CD4-positive, alpha-beta T cell (primary cell): ENCODE measurements around the gene SMIM12. TPM values are rescaled to one million over a fixed set of nuclear protein-coding genes. Genes with fewer than 3 reads are reported as not detected.

Experiments used
- ATAC-seq: fragments of 200-7000 bp; cut with Tn5 transposase; one replicate; pipeline ENCODE4 v1.10.0; 2022; ENCODE audit warnings: mild to moderate bottlenecking; ENCODE audit not compliant: poor library complexity
- CTCF ChIA-PET: fragments of 350-600 bp; sonication (Branson Sonifier 250); formaldehyde crosslinking; loops from one replicate; lab custom pipeline; 2021; ENCODE audit warnings: antibody characterized with exemption, inconsistent platforms; lab: Charles Lee
- POLR2A ChIA-PET: fragments of 350-600 bp; sonication (Branson Sonifier 250); formaldehyde crosslinking; loops from one replicate; lab custom pipeline; 2021; ENCODE audit warnings: antibody characterized with exemption, inconsistent platforms; lab: Charles Lee
- DNase-seq, 14 experiments: peaks; one replicate each; pipeline ENCODE4 v3.0.0-alpha.2; 2013 to 2020; ENCODE audit warnings: mixed read lengths in 2 of 14
- H3K27ac ChIP-seq, 2 donors: one replicate each; pipeline versions ENCODE4 v1.5.1 to v1.7.0; 2013; ENCODE audit warnings: low read length in 2 of 2, low read depth in 1 of 2, mild to moderate bottlenecking in 1 of 2
- H3K27me3 ChIP-seq, 2 experiments: 1 replicate in 1 of 2; 2 replicates in 1 of 2; pipeline versions ENCODE4 v1.6.1 to v1.7.0; 2013; ENCODE audit warnings: low read length in 2 of 2, control low read depth in 1 of 2, mild to moderate bottlenecking in 1 of 2, moderate library complexity in 1 of 2; ENCODE audit not compliant: insufficient read depth in 2 of 2, control insufficient read depth in 1 of 2
- H3K36me3 ChIP-seq: one replicate; pipeline ENCODE4 v1.6.1; 2013; ENCODE audit warnings: low read length, control low read depth; ENCODE audit not compliant: insufficient read depth
- H3K4me1 ChIP-seq: one replicate; pipeline ENCODE4 v1.6.1; 2013; ENCODE audit warnings: low read length, control low read depth; ENCODE audit not compliant: insufficient read depth
- H3K4me3 ChIP-seq: one replicate; pipeline ENCODE4 v1.5.1; 2013; ENCODE audit warnings: mild to moderate bottlenecking, low read length, moderate library complexity
- H3K9me3 ChIP-seq, 2 experiments: 1 replicate in 1 of 2; 2 replicates in 1 of 2; pipeline versions ENCODE4 v1.6.1 to v1.7.0; 2013; ENCODE audit warnings: low read length in 2 of 2, mild to moderate bottlenecking in 2 of 2, control low read depth in 1 of 2, moderate library complexity in 1 of 2; ENCODE audit not compliant: control insufficient read depth in 1 of 2, insufficient read depth in 1 of 2
- H3K27ac Mint-ChIP-seq: one replicate; pipeline ENCODE4 v1.8.0; 2020; ENCODE audit warnings: mixed read lengths
- H3K27me3 Mint-ChIP-seq: one replicate; pipeline ENCODE4 v1.8.0; 2021; ENCODE audit warnings: mixed read lengths
- H3K36me3 Mint-ChIP-seq: one replicate; pipeline ENCODE4 v1.8.0; 2021; ENCODE audit warnings: low read depth, mixed read lengths
- H3K4me1 Mint-ChIP-seq: one replicate; pipeline ENCODE4 v1.8.0; 2021; ENCODE audit warnings: low read depth, mixed read lengths
- H3K4me3 Mint-ChIP-seq: one replicate; pipeline ENCODE4 v1.8.0; 2020; ENCODE audit warnings: mild to moderate bottlenecking, mixed read lengths
- H3K9me3 Mint-ChIP-seq: one replicate; pipeline ENCODE4 v1.8.0; 2020; ENCODE audit warnings: mixed read lengths
- intact Hi-C, 2 experiments: fragments of 100-400 bp; cut with DNase I in 1 of 2; cut with micrococcal nuclease in 1 of 2; formaldehyde crosslinking; loops; one replicate each; pipeline versions ENCODE4 v1.15.1 to v1.9.0; 2023 to 2025; cut with DNase I, micrococcal nuclease
- total RNA-seq, 174 experiments: library from RNA in 2 of 174; stranded (reverse) in 2 of 174; gene quantifications; one replicate each; pipeline ENCODE4 v1.2.3 and lab custom pipeline; 2021 to 2026
- TF ChIP-seq, protein P1 (sequence below): fragments of 200-600 bp; IDR thresholded peaks from one replicate; pipeline ENCODE4 v1.8.0; 2022; ENCODE audit warnings: antibody characterized with exemption, mild to moderate bottlenecking

SMIM12 gene
- total RNA-seq, 2 experiments from 2014 or later: 43.0 to 44.6 TPM

DNA sequence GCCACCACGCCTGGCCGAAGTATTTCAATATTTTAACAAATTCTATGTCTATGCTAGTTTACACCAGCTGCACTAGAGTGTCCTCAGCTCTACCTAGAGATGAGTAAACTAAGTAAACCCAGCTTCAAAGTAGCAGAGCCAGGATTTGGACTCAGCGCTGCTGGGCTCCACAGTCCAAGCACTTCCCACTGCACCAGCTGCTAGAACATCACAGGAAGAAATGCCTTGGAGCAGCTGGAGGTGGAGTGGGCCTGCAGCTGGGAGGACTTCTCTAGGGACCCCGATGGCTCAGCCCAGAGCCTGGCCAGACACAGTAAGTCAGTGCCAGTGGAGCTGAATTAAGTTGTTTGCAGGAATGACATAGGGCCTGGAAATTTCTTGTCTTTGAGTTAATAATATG lies 10.2 kb upstream of the SMIM12 start:
- peaks cover 36% of the 10 kb centered on the region for H3K4me1 ChIP-seq
- no peaks in the 10 kb centered on the region for H3K36me3 ChIP-seq
- no peak for ATAC-seq
- no peak overlapping the region for H3K27ac ChIP-seq
- POLR2A ChIA-PET: no interaction called here
- Mint-ChIP-seq H3K9me3 (no peaks in the 10 kb centered on the region), H3K27me3 (peaks cover 31% of the 10 kb centered on the region), H3K27ac (no peak overlapping the region), H3K4me1 (peaks cover 27% of the 10 kb centered on the region), H3K36me3 (no peaks in the 10 kb centered on the region), H3K4me3 (no peak overlapping the region)
- H3K27me3 ChIP-seq: peaks cover 16 to 18% of the 10 kb centered on the region in 2 experiments
- H3K9me3 ChIP-seq: no peaks in the 10 kb centered on the region
- TF ChIP-seq, protein P1, sequence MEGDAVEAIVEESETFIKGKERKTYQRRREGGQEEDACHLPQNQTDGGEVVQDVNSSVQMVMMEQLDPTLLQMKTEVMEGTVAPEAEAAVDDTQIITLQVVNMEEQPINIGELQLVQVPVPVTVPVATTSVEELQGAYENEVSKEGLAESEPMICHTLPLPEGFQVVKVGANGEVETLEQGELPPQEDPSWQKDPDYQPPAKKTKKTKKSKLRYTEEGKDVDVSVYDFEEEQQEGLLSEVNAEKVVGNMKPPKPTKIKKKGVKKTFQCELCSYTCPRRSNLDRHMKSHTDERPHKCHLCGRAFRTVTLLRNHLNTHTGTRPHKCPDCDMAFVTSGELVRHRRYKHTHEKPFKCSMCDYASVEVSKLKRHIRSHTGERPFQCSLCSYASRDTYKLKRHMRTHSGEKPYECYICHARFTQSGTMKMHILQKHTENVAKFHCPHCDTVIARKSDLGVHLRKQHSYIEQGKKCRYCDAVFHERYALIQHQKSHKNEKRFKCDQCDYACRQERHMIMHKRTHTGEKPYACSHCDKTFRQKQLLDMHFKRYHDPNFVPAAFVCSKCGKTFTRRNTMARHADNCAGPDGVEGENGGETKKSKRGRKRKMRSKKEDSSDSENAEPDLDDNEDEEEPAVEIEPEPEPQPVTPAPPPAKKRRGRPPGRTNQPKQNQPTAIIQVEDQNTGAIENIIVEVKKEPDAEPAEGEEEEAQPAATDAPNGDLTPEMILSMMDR: no peak
- intact Hi-C loops: loop anchor here in 1 of 2 experiments (5.0 to 10.0 kb wide), 8 partner anchors 113 to 1595 kb away; partner anchors contain the start of genes ADPRS, KIAA0319L, MRPS15 and NCDN
- no peak for DNase-seq
- H3K4me3 ChIP-seq: no peak overlapping the region
- CTCF ChIA-PET: no interaction called here

DNA sequence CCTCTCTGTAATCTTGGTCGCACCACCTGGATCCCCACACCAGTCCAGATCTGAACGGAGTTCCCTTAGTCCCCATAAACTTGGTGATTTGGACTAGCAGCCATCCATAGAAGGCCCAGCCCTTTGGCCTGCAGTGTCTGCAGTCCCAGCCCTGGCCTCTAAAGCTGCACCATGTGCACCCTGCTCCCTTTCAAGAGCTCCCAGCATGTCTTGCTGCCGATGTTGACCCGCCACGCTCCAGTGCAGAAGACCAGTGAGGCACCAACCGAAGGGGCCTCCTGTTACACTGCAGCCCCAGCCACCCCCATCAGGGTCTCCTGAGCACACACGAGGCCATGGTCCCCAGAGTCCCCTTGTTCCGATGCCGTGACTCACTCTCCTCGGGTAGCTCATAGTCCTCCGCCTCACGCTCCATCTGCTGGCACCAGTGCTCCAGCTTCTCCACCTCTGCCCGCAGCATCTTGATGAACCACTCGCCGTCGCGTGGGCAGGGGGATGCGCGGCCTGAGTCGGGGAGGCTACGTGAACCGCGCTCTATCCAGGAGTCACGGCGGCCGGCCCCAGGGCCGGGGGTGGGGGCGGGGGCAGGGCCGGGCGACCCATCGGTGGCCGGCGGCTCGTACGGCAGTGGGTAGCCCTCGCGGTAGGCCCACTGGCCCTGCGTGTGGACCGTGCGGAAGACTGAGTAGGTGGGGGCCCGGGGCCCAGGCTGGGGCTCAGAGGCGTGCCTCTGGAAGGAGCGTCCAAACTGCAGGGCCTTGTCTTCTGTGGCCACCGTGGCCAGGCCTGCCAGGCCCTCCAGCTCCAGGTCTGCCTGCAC lies 8.9 kb upstream of the SMIM12 start:
- Histone ChIP-seq H3K4me1 (peaks cover 49% of the 10 kb centered on the region), H3K36me3 (no peaks in the 10 kb centered on the region), H3K27me3 (peaks cover 16% of the 10 kb centered on the region in 2 experiments), H3K4me3 (no peak overlapping the region), H3K9me3 (no peaks in the 10 kb centered on the region), H3K27ac (no peak overlapping the region)
- TF ChIP-seq, protein P1: no peak
- intact Hi-C loops: loop anchor here in 1 of 2 experiments (5.0 to 10.0 kb wide), 7 partner anchors 114 to 1596 kb away; partner anchors contain the start of genes ADPRS, KIAA0319L, MRPS15 and NCDN
- Mint-ChIP-seq H3K27me3 (peaks cover 19% of the 10 kb centered on the region), H3K4me1 (peaks cover 40% of the 10 kb centered on the region), H3K4me3 (peak overlapping the region; percentile 69), H3K27ac (peak overlapping the region; percentile 43), H3K9me3 (no peaks in the 10 kb centered on the region), H3K36me3 (no peaks in the 10 kb centered on the region)
- ATAC-seq (no peak), DNase-seq (no peak)
- ChIA-PET CTCF (interaction anchor here (0.8 to 1.4 kb wide), 2 partner anchors 9 to 16 kb away, joined by 3 to 4 read pairs; partner anchors contain the start of gene SMIM12), POLR2A (no interaction called here)

DNA sequence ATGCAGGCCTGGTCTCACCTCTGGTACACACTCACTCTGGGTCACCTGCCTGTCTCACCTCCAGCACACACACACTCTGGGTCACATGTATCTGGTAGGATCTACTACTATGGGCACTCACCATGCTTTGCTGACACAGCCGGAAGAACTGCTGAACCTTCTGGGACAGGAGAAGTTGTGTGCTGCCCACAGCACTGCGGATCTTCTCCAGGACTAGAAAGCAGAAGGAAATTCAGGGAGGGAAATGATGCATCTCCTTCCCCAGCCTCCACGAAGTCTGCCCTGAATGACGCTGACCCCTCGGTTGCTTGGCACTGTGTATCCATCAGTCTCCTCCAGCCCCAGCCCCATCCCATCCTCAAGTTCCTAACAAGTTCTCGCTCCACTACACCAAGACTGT lies 7.9 kb upstream of the SMIM12 start:
- POLR2A ChIA-PET: interaction anchor here (1.4 kb wide), 1 partner anchor 67 kb away, joined by 4 read pairs; no protein-coding TSS in a partner anchor
- H3K9me3 ChIP-seq: no peaks in the 10 kb centered on the region
- peaks cover 58% of the 10 kb centered on the region for H3K4me1 ChIP-seq
- ATAC-seq: no peak
- H3K27me3 ChIP-seq: peaks cover 6 to 12% of the 10 kb centered on the region in 2 experiments
- peaks cover 9% of the 10 kb centered on the region for H3K27me3 Mint-ChIP-seq
- no peaks in the 10 kb centered on the region for H3K36me3 Mint-ChIP-seq
- CTCF ChIA-PET: interaction anchor here (1.4 to 7.2 kb wide), 3 partner anchors 8 to 118 kb away, joined by 4 to 131 read pairs (median 8); partner anchors contain the start of genes SMIM12 and TMEM35B
- no peak overlapping the region for H3K4me3 ChIP-seq
- DNase-seq: peak in 1 of 14 experiments; percentile 39
- no peaks in the 10 kb centered on the region for H3K9me3 Mint-ChIP-seq
- TF ChIP-seq, protein P1: no peak
- H3K4me3 Mint-ChIP-seq: peak overlapping the region; percentile 69
- intact Hi-C loops: loop anchor here in 1 of 2 experiments (2.0 to 10.0 kb wide), 8 partner anchors 81 to 1597 kb away; partner anchors contain the start of genes ADPRS, KIAA0319L, MRPS15 and NCDN
- H3K27ac ChIP-seq: no peak overlapping the region
- no peaks in the 10 kb centered on the region for H3K36me3 ChIP-seq
- H3K4me1 Mint-ChIP-seq: peaks cover 50% of the 10 kb centered on the region
- H3K27ac Mint-ChIP-seq: peak overlapping the region; percentile 43
